ENCODE data around the gene ZBTB7C.

ZBTB7C gene

DNA sequence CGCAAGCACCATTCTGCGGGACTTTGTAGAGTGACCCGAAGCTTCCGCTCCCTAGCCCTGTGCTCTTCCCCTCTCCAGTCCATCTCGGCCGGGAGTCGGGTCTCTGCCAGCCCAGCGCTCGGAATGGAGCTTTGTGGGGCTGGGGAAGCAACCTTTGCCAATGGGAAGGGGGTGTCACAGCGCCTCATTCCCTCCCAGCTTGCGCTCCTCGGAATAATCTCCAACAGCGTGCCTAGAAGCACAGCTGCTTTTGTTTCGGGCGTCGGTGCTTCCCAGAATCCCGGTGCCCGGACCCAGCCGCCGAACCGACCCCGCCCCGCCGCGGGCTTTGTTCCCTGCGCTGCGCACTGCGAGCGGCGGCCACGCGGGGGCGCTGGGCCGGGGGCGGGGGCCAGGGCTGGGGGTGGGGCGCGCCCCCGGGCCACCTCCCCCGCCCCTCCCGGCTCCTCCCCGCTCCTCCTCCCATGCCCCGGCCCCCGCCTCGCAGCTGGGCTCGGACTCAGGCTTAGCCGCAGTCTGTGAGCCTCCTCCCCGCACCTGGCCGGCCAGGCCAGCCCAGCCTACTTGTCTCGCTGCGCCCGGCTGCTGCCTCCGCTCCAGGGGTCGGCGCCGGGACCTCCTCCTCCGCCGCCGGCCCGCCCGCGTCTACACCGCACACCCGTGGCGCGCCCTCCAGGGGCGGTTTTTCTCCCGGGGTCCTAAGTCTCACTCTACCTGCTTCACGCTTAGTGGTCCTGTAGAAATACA lies 401.1 kb downstream of the ZBTB7C start:
- no peak overlapping the region for H2AFZ ChIP-seq (ENCODE audit: low read depth, low read length, severe bottlenecking)
- no peaks in the 10 kb centered on the region for H4K20me1 ChIP-seq (ENCODE audit: low read depth, low read length)
- H3K79me2 ChIP-seq (ENCODE audit: insufficient read depth, low read length), result no peaks in the 10 kb centered on the region
- H3K4me3 ChIP-seq (ENCODE audit: insufficient read depth, low read length, poor library complexity, severe bottlenecking), result no peak overlapping the region
- H3K4me2 ChIP-seq (ENCODE audit: low read depth, low read length, poor library complexity, severe bottlenecking), result peak overlapping the region; percentile 37
- H3K27me3 ChIP-seq (ENCODE audit: low read length), result no peaks in the 10 kb centered on the region; the same call in 1 of the 2 replicates
- no peak for TF ChIP-seq EZH2phosphoT487 (conservative IDR thresholded peaks at IDR 0.05; ENCODE audit: low read length)
- TF ChIP-seq, protein P1, sequence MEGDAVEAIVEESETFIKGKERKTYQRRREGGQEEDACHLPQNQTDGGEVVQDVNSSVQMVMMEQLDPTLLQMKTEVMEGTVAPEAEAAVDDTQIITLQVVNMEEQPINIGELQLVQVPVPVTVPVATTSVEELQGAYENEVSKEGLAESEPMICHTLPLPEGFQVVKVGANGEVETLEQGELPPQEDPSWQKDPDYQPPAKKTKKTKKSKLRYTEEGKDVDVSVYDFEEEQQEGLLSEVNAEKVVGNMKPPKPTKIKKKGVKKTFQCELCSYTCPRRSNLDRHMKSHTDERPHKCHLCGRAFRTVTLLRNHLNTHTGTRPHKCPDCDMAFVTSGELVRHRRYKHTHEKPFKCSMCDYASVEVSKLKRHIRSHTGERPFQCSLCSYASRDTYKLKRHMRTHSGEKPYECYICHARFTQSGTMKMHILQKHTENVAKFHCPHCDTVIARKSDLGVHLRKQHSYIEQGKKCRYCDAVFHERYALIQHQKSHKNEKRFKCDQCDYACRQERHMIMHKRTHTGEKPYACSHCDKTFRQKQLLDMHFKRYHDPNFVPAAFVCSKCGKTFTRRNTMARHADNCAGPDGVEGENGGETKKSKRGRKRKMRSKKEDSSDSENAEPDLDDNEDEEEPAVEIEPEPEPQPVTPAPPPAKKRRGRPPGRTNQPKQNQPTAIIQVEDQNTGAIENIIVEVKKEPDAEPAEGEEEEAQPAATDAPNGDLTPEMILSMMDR (IDR thresholded peaks at IDR 0.05; ENCODE audit: insufficient read depth, low read length, poor library complexity, severe bottlenecking), result no peak
- H3K36me3 ChIP-seq (ENCODE audit: low read length), result no peaks in the 10 kb centered on the region
- H3K9me2 ChIP-seq (replicated peaks; ENCODE audit: insufficient read depth, low read length), result no peaks in the 10 kb centered on the region
- no peaks in the 10 kb centered on the region for H3K9me3 ChIP-seq (ENCODE audit: insufficient read depth, low read length)
- no peak overlapping the region for H3K9ac ChIP-seq (ENCODE audit: low read length)
- H3K27ac ChIP-seq (ENCODE audit: low read depth, low read length), result no peak overlapping the region
- H3F3A ChIP-seq (ENCODE audit: insufficient read depth), result no peaks in the 10 kb centered on the region

DNA sequence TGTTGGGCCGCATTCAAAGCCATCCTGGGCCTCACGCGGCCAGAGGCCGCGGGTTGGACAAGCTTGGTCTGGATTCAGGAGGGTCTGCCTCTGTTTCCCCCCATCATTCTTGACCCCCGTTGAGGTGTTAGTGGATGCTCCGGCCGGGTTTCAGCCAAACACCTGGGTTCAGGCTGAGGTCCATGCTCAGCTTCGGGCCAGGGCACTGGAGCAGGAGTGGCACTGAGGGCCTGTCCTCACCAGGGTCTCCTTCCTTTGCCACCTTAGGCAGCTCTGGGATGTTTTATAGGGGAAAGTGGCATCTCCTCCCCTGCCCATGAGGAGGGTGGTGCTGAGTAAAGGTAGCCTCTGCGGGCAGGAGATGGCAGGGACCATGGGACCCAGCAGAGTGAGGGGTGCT lies 401.8 kb downstream of the ZBTB7C start:
- H3F3A ChIP-seq (ENCODE audit: insufficient read depth), result no peaks in the 10 kb centered on the region
- H4K20me1 ChIP-seq (ENCODE audit: low read depth, low read length), result no peaks in the 10 kb centered on the region
- no peaks in the 10 kb centered on the region for H3K36me3 ChIP-seq (ENCODE audit: low read length)
- H2AFZ ChIP-seq (ENCODE audit: low read depth, low read length, severe bottlenecking), result no peak overlapping the region
- no peaks in the 10 kb centered on the region for H3K9me3 ChIP-seq (ENCODE audit: insufficient read depth, low read length)
- no peaks in the 10 kb centered on the region for H3K27me3 ChIP-seq (ENCODE audit: low read length)
- H3K4me2 ChIP-seq (ENCODE audit: low read depth, low read length, poor library complexity, severe bottlenecking), result no peak overlapping the region
- no peak for TF ChIP-seq EZH2phosphoT487 (conservative IDR thresholded peaks at IDR 0.05; ENCODE audit: low read length)
- TF ChIP-seq, protein P1 (IDR thresholded peaks at IDR 0.05; ENCODE audit: insufficient read depth, low read length, poor library complexity, severe bottlenecking), result no peak
- no peaks in the 10 kb centered on the region for H3K9me2 ChIP-seq (replicated peaks; ENCODE audit: insufficient read depth, low read length)
- H3K9ac ChIP-seq (ENCODE audit: low read length), result no peak overlapping the region
- H3K4me3 ChIP-seq (ENCODE audit: insufficient read depth, low read length, poor library complexity, severe bottlenecking), result no peak overlapping the region
- no peaks in the 10 kb centered on the region for H3K79me2 ChIP-seq (ENCODE audit: insufficient read depth, low read length)
- no peak overlapping the region for H3K27ac ChIP-seq (ENCODE audit: low read depth, low read length)

DNA sequence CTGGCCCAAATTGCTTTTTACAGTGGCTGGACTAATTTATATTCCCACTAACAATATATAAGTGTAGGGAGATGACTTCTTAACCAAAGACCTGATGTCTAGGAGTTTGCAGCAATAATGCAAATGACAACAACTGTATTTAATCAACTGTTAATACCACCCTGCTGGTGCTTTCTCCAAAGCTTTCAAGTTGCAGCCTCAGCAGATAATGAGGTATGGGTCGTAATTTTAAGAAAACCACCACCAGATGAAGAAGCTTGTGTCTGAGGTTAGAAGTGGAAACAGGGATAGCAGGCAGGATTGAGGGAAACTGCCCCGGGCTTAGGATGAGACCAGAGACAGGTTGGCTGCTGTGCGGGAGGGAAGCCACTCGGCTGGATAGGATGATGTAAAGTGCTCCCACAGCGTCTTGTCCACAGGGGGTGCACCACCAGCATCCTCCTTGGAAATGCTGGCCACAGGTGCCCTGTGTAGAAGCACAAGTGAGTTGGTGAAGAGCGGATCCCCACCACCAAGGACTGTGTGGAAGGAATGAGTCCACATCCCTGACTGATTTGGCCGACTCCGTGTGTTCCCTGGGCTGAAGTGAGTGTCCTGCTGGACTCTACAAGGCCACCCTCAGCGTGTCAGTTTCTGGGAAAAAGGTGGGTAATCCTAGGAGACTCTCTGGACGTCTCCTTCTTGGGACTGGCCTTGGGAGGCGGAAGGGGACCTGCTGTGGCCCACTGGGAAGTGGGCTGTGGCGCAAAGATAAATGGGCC lies 402.6 kb downstream of the ZBTB7C start:
- TF ChIP-seq, protein P1 (IDR thresholded peaks at IDR 0.05; ENCODE audit: insufficient read depth, low read length, poor library complexity, severe bottlenecking), result no peak
- no peak for TF ChIP-seq EZH2phosphoT487 (conservative IDR thresholded peaks at IDR 0.05; ENCODE audit: low read length)
- H3K4me2 ChIP-seq (ENCODE audit: low read depth, low read length, poor library complexity, severe bottlenecking), result no peak overlapping the region

More for the DNA sequence above, 402.6 kb downstream of the ZBTB7C start:
- no peaks in the 10 kb centered on the region for H3K9me3 ChIP-seq (ENCODE audit: insufficient read depth, low read length)
- no peak overlapping the region for H3K9ac ChIP-seq (ENCODE audit: low read length)
- no peaks in the 10 kb centered on the region for H3K36me3 ChIP-seq (ENCODE audit: low read length)
- H2AFZ ChIP-seq (ENCODE audit: low read depth, low read length, severe bottlenecking), result no peak overlapping the region
- H3K27ac ChIP-seq (ENCODE audit: low read depth, low read length), result no peak overlapping the region
- no peaks in the 10 kb centered on the region for H3K79me2 ChIP-seq (ENCODE audit: insufficient read depth, low read length)
- no peaks in the 10 kb centered on the region for H3K27me3 ChIP-seq (ENCODE audit: low read length)
- H3K9me2 ChIP-seq (replicated peaks; ENCODE audit: insufficient read depth, low read length), result no peaks in the 10 kb centered on the region
- H4K20me1 ChIP-seq (ENCODE audit: low read depth, low read length), result no peaks in the 10 kb centered on the region
- H3K4me3 ChIP-seq (ENCODE audit: insufficient read depth, low read length, poor library complexity, severe bottlenecking), result no peak overlapping the region
- no peaks in the 10 kb centered on the region for H3F3A ChIP-seq (ENCODE audit: insufficient read depth)

Measured in SU-DHL-6 (cell line).